HEK293 (cell line): ENCODE results near the gene RXRG.
A peak's percentile ranks its signal among the peaks of the same experiment; 100 is the strongest.

Source experiments
- CTCF ChIA-PET: fragments of 350-600 bp; formaldehyde crosslinking; extraction: SDS; loops from one replicate; lab custom pipeline; 2021; ENCODE audit warnings: antibody characterized with exemption; lab: Yijun Ruan, JAX
- POLR2A ChIA-PET: fragments of 300-600 bp; formaldehyde crosslinking; extraction: SDS; loops from one replicate; lab custom pipeline; 2020; ENCODE audit warnings: antibody characterized with exemption, inconsistent platforms; lab: Yijun Ruan, JAX
- H3K27ac ChIP-seq: fragments of 200-500 bp; sonication (Bioruptor generic); 2 replicates; pipeline ENCODE4 v1.5.1; 2014; ENCODE audit warnings: low read depth, low read length, control low read depth, inconsistent platforms; ENCODE audit errors: extremely low read depth
- H3K36me3 ChIP-seq, 2 experiments: fragments of 200-500 bp in 1 of 2; sonication (Bioruptor generic) in 1 of 2; 1 replicate in 1 of 2; 2 replicates in 1 of 2; pipeline ENCODE4 v1.5.1; 2014 to 2017; ENCODE audit warnings: inconsistent platforms in 2 of 2, low read length in 2 of 2; ENCODE audit not compliant: control insufficient read depth in 2 of 2, insufficient read depth in 1 of 2
- H3K4me1 ChIP-seq: fragments of 200-500 bp; sonication (Bioruptor generic); 2 replicates; pipeline ENCODE4 v1.5.1; 2014; ENCODE audit warnings: mild to moderate bottlenecking, low read length, inconsistent platforms; ENCODE audit not compliant: control insufficient read depth, insufficient read depth
- H3K4me3 ChIP-seq: 2 replicates; pipeline ENCODE4 v1.5.1; 2011; ENCODE audit warnings: low read depth, mild to moderate bottlenecking, control low read depth, low read length, moderate library complexity
- H3K9me3 ChIP-seq: fragments of 200-500 bp; sonication (Bioruptor generic); 2 replicates; pipeline ENCODE4 v1.5.1; 2014; ENCODE audit warnings: low read depth, low read length, inconsistent platforms; ENCODE audit not compliant: control insufficient read depth, insufficient read depth
- HOXC10 ChIP-seq: sonication (generic); formaldehyde crosslinking; IDR thresholded peaks from 2 replicates; pipeline ENCODE4 v1.8.1; 2023; ENCODE audit warnings: mild to moderate bottlenecking, missing genetic modification reagents
- MYNN ChIP-seq: fragments of 450-650 bp; formaldehyde crosslinking; IDR thresholded peaks from 2 replicates; pipeline ENCODE4 v1.5.1; 2016; ENCODE audit warnings: missing biosample characterization, missing genetic modification characterization, borderline replicate concordance
- PRDM1 ChIP-seq: fragments of 450-650 bp; formaldehyde crosslinking; IDR thresholded peaks from 2 replicates; pipeline ENCODE4; 2016; ENCODE audit warnings: missing biosample characterization, missing genetic modification characterization
- REPIN1 ChIP-seq: fragments of 450-650 bp; formaldehyde crosslinking; IDR thresholded peaks from 2 replicates; pipeline ENCODE4 v1.5.1; 2017; ENCODE audit warnings: missing biosample characterization, missing genetic modification characterization, low read depth
- SCRT2 ChIP-seq: fragments of 450-650 bp; formaldehyde crosslinking; IDR thresholded peaks from 2 replicates; pipeline ENCODE4 v1.5.1; 2016; ENCODE audit warnings: missing biosample characterization, missing genetic modification characterization
- SP2 ChIP-seq: fragments of 450-650 bp; formaldehyde crosslinking; IDR thresholded peaks from 2 replicates; pipeline ENCODE4 v1.5.1; 2016; ENCODE audit warnings: missing biosample characterization, missing genetic modification characterization
- SP3 ChIP-seq: fragments of 450-650 bp; formaldehyde crosslinking; IDR thresholded peaks from 2 replicates; pipeline ENCODE4 v1.5.1; 2016; ENCODE audit warnings: missing biosample characterization, missing genetic modification characterization
- ZBTB49 ChIP-seq: fragments of 450-650 bp; formaldehyde crosslinking; IDR thresholded peaks from 2 replicates; pipeline ENCODE4 v1.5.1; 2016; ENCODE audit warnings: missing biosample characterization, missing genetic modification characterization, low read depth
- ZBTB7A ChIP-seq: fragments of 450-650 bp; formaldehyde crosslinking; IDR thresholded peaks from 2 replicates; pipeline ENCODE4 v1.5.1; 2016; ENCODE audit warnings: low read depth, missing biosample characterization, missing genetic modification characterization
- ZIC2 ChIP-seq: fragments of 450-650 bp; formaldehyde crosslinking; IDR thresholded peaks from 2 replicates; pipeline ENCODE4 v1.5.1; 2016; ENCODE audit warnings: missing biosample characterization, missing genetic modification characterization
- ZNF133 ChIP-seq: fragments of 450-650 bp; formaldehyde crosslinking; IDR thresholded peaks from 2 replicates; pipeline ENCODE4 v1.5.1; 2016; ENCODE audit warnings: missing biosample characterization, missing genetic modification characterization
- ZNF169 ChIP-seq: fragments of 450-650 bp; formaldehyde crosslinking; IDR thresholded peaks from 2 replicates; pipeline ENCODE4 v1.5.1; 2016; ENCODE audit warnings: missing biosample characterization, missing genetic modification characterization
- ZNF174 ChIP-seq: fragments of 450-650 bp; formaldehyde crosslinking; IDR thresholded peaks from 2 replicates; pipeline ENCODE4 v1.5.0; 2017; ENCODE audit warnings: missing biosample characterization, mild to moderate bottlenecking, missing genetic modification characterization
- ZNF175 ChIP-seq: fragments of 450-650 bp; formaldehyde crosslinking; IDR thresholded peaks from 2 replicates; pipeline ENCODE4 v1.5.1; 2016; ENCODE audit warnings: missing biosample characterization, missing genetic modification characterization
- ZNF23 ChIP-seq: fragments of 450-650 bp; formaldehyde crosslinking; IDR thresholded peaks from 2 replicates; pipeline ENCODE4 v1.5.1; 2016; ENCODE audit warnings: missing biosample characterization, missing genetic modification characterization, borderline replicate concordance
- ZNF350 ChIP-seq: fragments of 450-650 bp; formaldehyde crosslinking; IDR thresholded peaks from 2 replicates; pipeline ENCODE4 v1.5.0; 2017; ENCODE audit warnings: missing biosample characterization, mild to moderate bottlenecking, missing genetic modification characterization
- ZNF37A ChIP-seq: fragments of 450-650 bp; IDR thresholded peaks from 2 replicates; pipeline ENCODE4 v1.5.1; 2018; ENCODE audit warnings: missing biosample characterization, missing genetic modification characterization
- ZNF404 ChIP-seq: fragments of 450-650 bp; formaldehyde crosslinking; IDR thresholded peaks from 2 replicates; pipeline ENCODE4 v1.5.1; 2017; ENCODE audit warnings: missing biosample characterization, missing genetic modification characterization
- ZNF48 ChIP-seq: fragments of 450-650 bp; formaldehyde crosslinking; IDR thresholded peaks from 2 replicates; pipeline ENCODE4 v1.5.1; 2016; ENCODE audit warnings: missing biosample characterization, missing genetic modification characterization
- ZNF513 ChIP-seq: fragments of 450-650 bp; IDR thresholded peaks from 2 replicates; pipeline ENCODE4 v1.5.1; 2018; ENCODE audit warnings: missing biosample characterization, missing genetic modification characterization
- ZNF560 ChIP-seq: fragments of 450-650 bp; formaldehyde crosslinking; IDR thresholded peaks from 2 replicates; pipeline ENCODE4 v1.5.1; 2017; ENCODE audit warnings: missing biosample characterization, missing genetic modification characterization, borderline replicate concordance
- ZNF623 ChIP-seq: fragments of 450-650 bp; formaldehyde crosslinking; IDR thresholded peaks from 2 replicates; pipeline ENCODE4 v1.5.1; 2016; ENCODE audit warnings: missing biosample characterization, missing genetic modification characterization
- ZNF629 ChIP-seq: fragments of 450-650 bp; formaldehyde crosslinking; IDR thresholded peaks from 2 replicates; pipeline ENCODE4 v1.5.1; 2017; ENCODE audit warnings: missing biosample characterization, missing genetic modification characterization
- ZNF645 ChIP-seq: fragments of 450-650 bp; formaldehyde crosslinking; IDR thresholded peaks from 2 replicates; pipeline ENCODE4; 2016; ENCODE audit warnings: missing biosample characterization, missing genetic modification characterization
- ZNF707 ChIP-seq: fragments of 450-650 bp; formaldehyde crosslinking; IDR thresholded peaks from 2 replicates; pipeline ENCODE4 v1.5.1; 2016; ENCODE audit warnings: missing biosample characterization, missing genetic modification characterization
- ZNF837 ChIP-seq: fragments of 450-650 bp; formaldehyde crosslinking; IDR thresholded peaks from 2 replicates; pipeline ENCODE4 v1.5.1; 2016; ENCODE audit warnings: missing biosample characterization, missing genetic modification characterization
- ZNF843 ChIP-seq: fragments of 450-650 bp; formaldehyde crosslinking; IDR thresholded peaks from 2 replicates; pipeline ENCODE4 v1.5.1; 2016; ENCODE audit warnings: missing biosample characterization, missing genetic modification characterization
- ZSCAN18 ChIP-seq: fragments of 450-650 bp; formaldehyde crosslinking; IDR thresholded peaks from 2 replicates; pipeline ENCODE4 v1.5.1; 2016; ENCODE audit warnings: missing biosample characterization, missing genetic modification characterization
- TF ChIP-seq, protein P1 (sequence below): fragments of 450-650 bp; formaldehyde crosslinking; IDR thresholded peaks from 2 replicates; pipeline ENCODE4 v1.5.1; 2017; ENCODE audit warnings: missing biosample characterization, mild to moderate bottlenecking, missing genetic modification characterization, moderate library complexity

RXRG gene

GRCh38 chr1:165443539-165444311 is 1.2 kb downstream of the RXRG start (continued):
- TF ChIP-seq ZNF560 (tag by site-specific recombination): no peak
- TF ChIP-seq ZNF174: no peak
- TF ChIP-seq ZNF707 (tag by site-specific recombination): no peak
- TF ChIP-seq ZIC2 (tag by site-specific recombination): peak; percentile 36
- no peak for TF ChIP-seq ZNF513 (tag by site-specific recombination)
- no peak for TF ChIP-seq SP2 (tag by site-specific recombination)
- TF ChIP-seq SCRT2 (tag by site-specific recombination): peak; percentile 97
- no peak for TF ChIP-seq MYNN (tag by site-specific recombination)
- TF ChIP-seq ZSCAN18 (tag by site-specific recombination): no peak
- TF ChIP-seq ZNF843: no peak
- no peak for TF ChIP-seq ZNF837
- no peak for TF ChIP-seq ZNF629
- TF ChIP-seq, protein P1, sequence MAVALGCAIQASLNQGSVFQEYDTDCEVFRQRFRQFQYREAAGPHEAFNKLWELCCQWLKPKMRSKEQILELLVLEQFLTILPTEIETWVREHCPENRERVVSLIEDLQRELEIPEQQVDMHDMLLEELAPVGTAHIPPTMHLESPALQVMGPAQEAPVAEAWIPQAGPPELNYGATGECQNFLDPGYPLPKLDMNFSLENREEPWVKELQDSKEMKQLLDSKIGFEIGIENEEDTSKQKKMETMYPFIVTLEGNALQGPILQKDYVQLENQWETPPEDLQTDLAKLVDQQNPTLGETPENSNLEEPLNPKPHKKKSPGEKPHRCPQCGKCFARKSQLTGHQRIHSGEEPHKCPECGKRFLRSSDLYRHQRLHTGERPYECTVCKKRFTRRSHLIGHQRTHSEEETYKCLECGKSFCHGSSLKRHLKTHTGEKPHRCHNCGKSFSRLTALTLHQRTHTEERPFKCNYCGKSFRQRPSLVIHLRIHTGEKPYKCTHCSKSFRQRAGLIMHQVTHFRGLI (tag by site-specific recombination): no peak

DNA sequence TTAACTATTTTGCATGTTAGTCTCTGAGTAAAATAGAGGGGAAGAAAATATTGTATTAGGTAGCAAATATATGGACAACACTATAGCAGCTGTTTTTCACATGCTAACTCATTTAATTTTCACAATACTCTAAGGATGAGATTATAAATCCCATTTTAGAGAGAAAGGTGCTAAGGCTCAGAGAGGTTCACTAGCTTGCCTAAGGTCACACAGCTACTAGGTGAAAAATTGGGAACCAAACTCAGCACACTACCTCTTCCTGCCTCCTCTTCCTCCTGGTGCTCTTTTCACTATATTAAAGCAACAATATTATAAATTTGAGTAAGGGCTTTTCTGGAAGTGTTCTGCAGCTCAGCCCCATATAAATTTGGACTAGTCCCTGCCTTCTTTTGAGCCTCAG is 2.3 kb downstream of the RXRG start:
- Histone ChIP-seq H3K4me1 (no peaks in the 10 kb centered on the region), H3K4me3 (no peak overlapping the region), H3K9me3 (no peaks in the 10 kb centered on the region), H3K36me3 (no peaks in the 10 kb centered on the region), H3K27ac (no peak overlapping the region)
- ChIA-PET POLR2A (no interaction called here), CTCF (interaction anchor here (0.6 to 1.0 kb wide), 2 partner anchors 150 to 159 kb away, joined by 3 read pairs; no protein-coding TSS in a partner anchor)
- TF ChIP-seq ZNF23 (no peak), ZNF404 (tag by site-specific recombination) (no peak), ZNF37A (tag by site-specific recombination) (no peak), SP3 (tag by site-specific recombination) (no peak), PRDM1 (no peak), ZNF350 (tag by site-specific recombination) (no peak), HOXC10 (CRISPR knock-in tag) (no peak), ZNF48 (tag by site-specific recombination) (no peak), ZNF623 (tag by site-specific recombination) (no peak), ZNF645 (tag by site-specific recombination) (no peak), ZBTB49 (tag by site-specific recombination) (no peak), ZNF169 (tag by site-specific recombination) (no peak), ZNF175 (tag by site-specific recombination) (no peak), ZNF133 (no peak), ZBTB7A (tag by site-specific recombination) (no peak), REPIN1 (tag by site-specific recombination) (no peak)
